ENCODE data around the gene SNX24. TPM values are rescaled to one million over a fixed set of nuclear protein-coding genes. Genes with fewer than 3 reads are reported as not detected.

The SNX24 gene
- total and polyA plus RNA-seq, 9 of the 15 experiments (the other 6 are each of a cell fraction or from before 2014, with no cell fraction given): 5.3 to 10.1 (median 7.9) TPM

DNA sequence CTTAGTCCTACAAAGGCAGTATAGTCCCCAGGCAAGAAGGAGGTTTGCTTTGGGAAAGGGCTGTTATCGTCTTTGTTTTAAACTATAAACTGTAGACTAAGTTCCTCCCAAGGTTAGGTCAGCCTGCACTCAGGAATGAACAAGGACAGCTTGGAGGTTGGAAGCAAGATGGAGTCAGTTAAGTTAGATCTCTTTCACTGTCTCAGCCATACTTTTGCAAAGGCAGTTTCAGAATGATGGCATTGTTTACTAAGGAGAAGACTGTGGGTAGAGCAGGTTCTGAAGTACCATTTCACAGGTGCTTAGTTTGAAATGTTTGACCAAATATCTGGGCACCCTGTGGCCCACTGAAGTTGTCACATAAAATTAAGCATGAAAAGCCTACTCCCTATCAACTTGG lies 19.4 kb downstream of the SNX24 start (continued):
- TF ChIP-seq, protein P1, sequence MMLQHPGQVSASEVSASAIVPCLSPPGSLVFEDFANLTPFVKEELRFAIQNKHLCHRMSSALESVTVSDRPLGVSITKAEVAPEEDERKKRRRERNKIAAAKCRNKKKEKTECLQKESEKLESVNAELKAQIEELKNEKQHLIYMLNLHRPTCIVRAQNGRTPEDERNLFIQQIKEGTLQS (IDR thresholded peaks at IDR 0.05): no peak
- TF ChIP-seq, protein P1 (CRISPR knock-in tag; conservative IDR thresholded peaks at IDR 0.05): no peak
- TF ChIP-seq PYGO2 (tag; IDR thresholded peaks at IDR 0.05): 0 out of 2 replicates have a peak, but pooled peaks have one; percentile 26

DNA sequence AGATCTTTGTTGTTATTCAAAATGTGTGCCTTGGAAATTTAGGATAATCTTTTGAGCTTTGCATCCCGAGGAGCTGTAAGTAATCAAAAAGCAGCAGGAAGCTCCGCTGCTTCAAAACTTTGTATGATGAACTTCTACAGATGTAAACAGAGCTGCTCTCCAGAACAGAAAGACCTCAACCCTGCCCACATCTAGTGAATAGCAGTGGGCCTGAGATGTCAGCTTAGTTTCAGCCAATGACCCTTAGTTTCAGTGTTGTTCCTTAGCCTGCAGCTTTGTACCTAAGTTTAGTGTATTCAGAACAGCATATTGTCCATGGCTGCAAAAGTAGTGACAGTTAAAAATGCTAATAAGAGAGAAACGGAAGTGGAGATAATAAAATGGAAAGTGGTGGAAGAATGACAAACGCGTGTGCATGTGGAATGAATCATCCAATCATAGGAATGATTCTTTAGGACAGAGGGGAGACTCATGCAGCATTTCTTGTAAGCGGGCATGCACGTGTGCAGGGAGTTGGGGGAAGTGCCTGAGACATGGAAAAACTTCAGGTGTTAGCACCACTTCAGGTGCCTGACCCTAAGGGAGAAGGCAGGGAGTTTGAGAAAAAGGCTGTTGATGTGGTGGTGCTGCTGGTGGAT lies 24.9 kb downstream of the SNX24 start:
- H3K4me3 ChIP-seq: no peak overlapping the region
- ATAC-seq: no peak
- no peak for DNase-seq (ENCODE audit: extremely low read depth in 1 of 4, low spot score in 3 of 4)
- intact Hi-C loops (cut with micrococcal nuclease): no loop called here
- no peaks in the 10 kb centered on the region for H4K20me1 ChIP-seq (replicated peaks; ENCODE audit: control insufficient read depth, insufficient read depth, low read length)
- WGBS (ENCODE audit: insufficient coverage, low coverage, missing lambda C conversion rate): 25% methylated on average over 7 of the region's 7 CpGs
- in situ Hi-C loops (cut with MboI): no loop called here
- no peaks in the 10 kb centered on the region for H3K27me3 ChIP-seq (ENCODE audit: control insufficient read depth in 2 of 2, insufficient read depth in 2 of 2, low read length in 2 of 2)
- TF ChIP-seq, protein P2, sequence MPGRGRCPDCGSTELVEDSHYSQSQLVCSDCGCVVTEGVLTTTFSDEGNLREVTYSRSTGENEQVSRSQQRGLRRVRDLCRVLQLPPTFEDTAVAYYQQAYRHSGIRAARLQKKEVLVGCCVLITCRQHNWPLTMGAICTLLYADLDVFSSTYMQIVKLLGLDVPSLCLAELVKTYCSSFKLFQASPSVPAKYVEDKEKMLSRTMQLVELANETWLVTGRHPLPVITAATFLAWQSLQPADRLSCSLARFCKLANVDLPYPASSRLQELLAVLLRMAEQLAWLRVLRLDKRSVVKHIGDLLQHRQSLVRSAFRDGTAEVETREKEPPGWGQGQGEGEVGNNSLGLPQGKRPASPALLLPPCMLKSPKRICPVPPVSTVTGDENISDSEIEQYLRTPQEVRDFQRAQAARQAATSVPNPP (IDR thresholded peaks at IDR 0.05; ENCODE audit: borderline replicate concordance, insufficient read depth, insufficient read length): no peak
- no peak for TF ChIP-seq BRD4 (IDR thresholded peaks at IDR 0.05)
- TF ChIP-seq, protein P3, sequence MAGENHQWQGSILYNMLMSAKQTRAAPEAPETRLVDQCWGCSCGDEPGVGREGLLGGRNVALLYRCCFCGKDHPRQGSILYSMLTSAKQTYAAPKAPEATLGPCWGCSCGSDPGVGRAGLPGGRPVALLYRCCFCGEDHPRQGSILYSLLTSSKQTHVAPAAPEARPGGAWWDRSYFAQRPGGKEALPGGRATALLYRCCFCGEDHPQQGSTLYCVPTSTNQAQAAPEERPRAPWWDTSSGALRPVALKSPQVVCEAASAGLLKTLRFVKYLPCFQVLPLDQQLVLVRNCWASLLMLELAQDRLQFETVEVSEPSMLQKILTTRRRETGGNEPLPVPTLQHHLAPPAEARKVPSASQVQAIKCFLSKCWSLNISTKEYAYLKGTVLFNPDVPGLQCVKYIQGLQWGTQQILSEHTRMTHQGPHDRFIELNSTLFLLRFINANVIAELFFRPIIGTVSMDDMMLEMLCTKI (IDR thresholded peaks at IDR 0.05; ENCODE audit: partially characterized antibody): no peak
- TF ChIP-seq FOSL1 (tag; conservative IDR thresholded peaks at IDR 0.05): 0 out of 2 replicates have a peak, but pooled peaks have one; percentile 22
- no peak for TF ChIP-seq KDM2B (CRISPR knock-in tag; IDR thresholded peaks at IDR 0.05)
- TF ChIP-seq SIN3A (IDR thresholded peaks at IDR 0.05; ENCODE audit: borderline replicate concordance in 2 of 2, control insufficient read depth in 1 of 2, low read depth in 2 of 2, low read length in 2 of 2): no peak
- peak; percentile 48; the same call in 1 of the 2 replicates for TF ChIP-seq BHLHE40 (IDR thresholded peaks at IDR 0.05; ENCODE audit: low read length)
- no peak overlapping the region for H3K27ac ChIP-seq (ENCODE audit: extremely low read depth, low read depth, low read length)
- H3K4me1 ChIP-seq (replicated peaks in 1 of 2; ENCODE audit: control insufficient read depth in 2 of 2, insufficient read depth in 2 of 2, low read length in 2 of 2): peaks cover 0 to 16% of the 10 kb centered on the region in 2 experiments; a peak in 2 of 5 replicates
- ChIA-PET POLR2A (no interaction called here), CTCF (ENCODE audit: low intra/inter-chr PET ratio) (no interaction called here)
- H3K9ac ChIP-seq (ENCODE audit: insufficient read depth in 1 of 2, low read depth in 2 of 2, low read length in 2 of 2): peak overlapping the region in 1 of 2 experiments; percentile 23; a peak in 1 of 4 replicates
- BruUV-seq (replicated peaks): no TSS peak
- H2AFZ ChIP-seq (ENCODE audit: low read depth, low read length): peak overlapping the region; percentile 79
- peak overlapping the region; percentile 23; the same call in 1 of the 2 replicates for H3K4me2 ChIP-seq (ENCODE audit: insufficient read depth, low read length)
- H3K9me3 ChIP-seq (replicated peaks; ENCODE audit: control insufficient read depth, insufficient read depth, low read depth, low read length): no peaks in the 10 kb centered on the region
- no peaks in the 10 kb centered on the region for H3K9me1 ChIP-seq (ENCODE audit: control insufficient read depth, insufficient read depth, low read length)
- no peak for FAIRE-seq
- H3K36me3 ChIP-seq (ENCODE audit: control insufficient read depth, insufficient read depth, low read length): no peaks in the 10 kb centered on the region
- no peaks in the 10 kb centered on the region for H3K79me2 ChIP-seq (ENCODE audit: control insufficient read depth, insufficient read depth, low read length)
